Measurements from ENCODE around the gene NCKAP5.

NCKAP5 gene

GRCh38 chr2:132732694-132733093, 835.6 kb downstream of the NCKAP5 start:
- no peaks in the 10 kb centered on the region for H3K4me1 ChIP-seq (ENCODE audit: insufficient read depth, low read length, severe bottlenecking)
- H3K4me3 ChIP-seq (ENCODE audit: low read depth, low read length, poor library complexity, severe bottlenecking): no peak overlapping the region
- no peak overlapping the region for H3K9ac ChIP-seq (ENCODE audit: low read length)
- H3K27me3 ChIP-seq (ENCODE audit: insufficient read depth, low read length): no peaks in the 10 kb centered on the region
- no peak overlapping the region for H3K27ac ChIP-seq (ENCODE audit: low read depth, low read length, poor library complexity, severe bottlenecking)
- no peaks in the 10 kb centered on the region for H3K36me3 ChIP-seq (ENCODE audit: insufficient read depth, low read length)
- H3K9me3 ChIP-seq (ENCODE audit: low read length): no peaks in the 10 kb centered on the region
- H3K79me2 ChIP-seq (ENCODE audit: insufficient read depth, low read length): no peaks in the 10 kb centered on the region
- no peak overlapping the region for H3K4me2 ChIP-seq (ENCODE audit: low read length)
- H4K20me1 ChIP-seq (ENCODE audit: insufficient read depth, low read length): no peaks in the 10 kb centered on the region
- no peaks in the 10 kb centered on the region for H3F3A ChIP-seq (ENCODE audit: insufficient read depth, low read length)
- no peak overlapping the region for H2AFZ ChIP-seq (ENCODE audit: low read length)
- TF ChIP-seq EZH2 (IDR thresholded peaks at IDR 0.05; ENCODE audit: borderline replicate concordance, low read length): no peak
- no peaks in the 10 kb centered on the region for H3K9me2 ChIP-seq (ENCODE audit: low read depth, low read length)

GRCh38 chr2:132731441-132731840, 836.8 kb downstream of the NCKAP5 start:
- H3K4me2 ChIP-seq (ENCODE audit: low read length): no peak overlapping the region
- no peaks in the 10 kb centered on the region for H3K9me2 ChIP-seq (ENCODE audit: low read depth, low read length)
- no peaks in the 10 kb centered on the region for H3F3A ChIP-seq (ENCODE audit: insufficient read depth, low read length)
- no peak for TF ChIP-seq EZH2 (IDR thresholded peaks at IDR 0.05; ENCODE audit: borderline replicate concordance, low read length)
- no peak for TF ChIP-seq CTCF (IDR thresholded peaks at IDR 0.05; ENCODE audit: low read length)
- no peaks in the 10 kb centered on the region for H3K27me3 ChIP-seq (ENCODE audit: insufficient read depth, low read length)
- H3K79me2 ChIP-seq (ENCODE audit: insufficient read depth, low read length): no peaks in the 10 kb centered on the region
- no peaks in the 10 kb centered on the region for H3K4me1 ChIP-seq (ENCODE audit: insufficient read depth, low read length, severe bottlenecking)
- H3K9ac ChIP-seq (ENCODE audit: low read length): no peak overlapping the region
- no peak overlapping the region for H3K4me3 ChIP-seq (ENCODE audit: low read depth, low read length, poor library complexity, severe bottlenecking)
- H3K36me3 ChIP-seq (ENCODE audit: insufficient read depth, low read length): no peaks in the 10 kb centered on the region
- no peaks in the 10 kb centered on the region for H4K20me1 ChIP-seq (ENCODE audit: insufficient read depth, low read length)
- H3K9me3 ChIP-seq (ENCODE audit: low read length): no peaks in the 10 kb centered on the region
- no peak overlapping the region for H3K27ac ChIP-seq (ENCODE audit: low read depth, low read length, poor library complexity, severe bottlenecking)
- no peak overlapping the region for H2AFZ ChIP-seq (ENCODE audit: low read length)

GRCh38 chr2:132730611-132731010, 837.7 kb downstream of the NCKAP5 start:
- no peak overlapping the region for H3K27ac ChIP-seq (ENCODE audit: low read depth, low read length, poor library complexity, severe bottlenecking)
- no peak overlapping the region for H3K4me2 ChIP-seq (ENCODE audit: low read length)
- H3F3A ChIP-seq (ENCODE audit: insufficient read depth, low read length): no peaks in the 10 kb centered on the region
- no peaks in the 10 kb centered on the region for H4K20me1 ChIP-seq (ENCODE audit: insufficient read depth, low read length)
- no peaks in the 10 kb centered on the region for H3K9me2 ChIP-seq (ENCODE audit: low read depth, low read length)
- H3K4me3 ChIP-seq (ENCODE audit: low read depth, low read length, poor library complexity, severe bottlenecking): no peak overlapping the region
- no peaks in the 10 kb centered on the region for H3K79me2 ChIP-seq (ENCODE audit: insufficient read depth, low read length)
- H3K4me1 ChIP-seq (ENCODE audit: insufficient read depth, low read length, severe bottlenecking): no peaks in the 10 kb centered on the region
- H3K27me3 ChIP-seq (ENCODE audit: insufficient read depth, low read length): no peaks in the 10 kb centered on the region
- TF ChIP-seq CTCF (IDR thresholded peaks at IDR 0.05; ENCODE audit: low read length): no peak
- TF ChIP-seq EZH2 (IDR thresholded peaks at IDR 0.05; ENCODE audit: borderline replicate concordance, low read length): no peak
- no peak overlapping the region for H2AFZ ChIP-seq (ENCODE audit: low read length)
- no peaks in the 10 kb centered on the region for H3K9me3 ChIP-seq (ENCODE audit: low read length)
- H3K9ac ChIP-seq (ENCODE audit: low read length): no peak overlapping the region
- no peaks in the 10 kb centered on the region for H3K36me3 ChIP-seq (ENCODE audit: insufficient read depth, low read length)

- H3K9me3 ChIP-seq (ENCODE audit: low read length): no peaks in the 10 kb centered on the region
- H3K27ac ChIP-seq (ENCODE audit: low read depth, low read length, poor library complexity, severe bottlenecking): no peak overlapping the region
- no peaks in the 10 kb centered on the region for H3K4me1 ChIP-seq (ENCODE audit: insufficient read depth, low read length, severe bottlenecking)
- TF ChIP-seq CTCF (IDR thresholded peaks at IDR 0.05; ENCODE audit: low read length) (no peak), EZH2 (IDR thresholded peaks at IDR 0.05; ENCODE audit: borderline replicate concordance, low read length) (no peak)
- no peaks in the 10 kb centered on the region for H3K36me3 ChIP-seq (ENCODE audit: insufficient read depth, low read length)
- H3K4me3 ChIP-seq (ENCODE audit: low read depth, low read length, poor library complexity, severe bottlenecking): no peak overlapping the region
- no peaks in the 10 kb centered on the region for H3K79me2 ChIP-seq (ENCODE audit: insufficient read depth, low read length)
- H4K20me1 ChIP-seq (ENCODE audit: insufficient read depth, low read length): no peaks in the 10 kb centered on the region
- H3K4me2 ChIP-seq (ENCODE audit: low read length): no peak overlapping the region
- no peak overlapping the region for H2AFZ ChIP-seq (ENCODE audit: low read length)
- H3K27me3 ChIP-seq (ENCODE audit: insufficient read depth, low read length): no peaks in the 10 kb centered on the region
- no peaks in the 10 kb centered on the region for H3F3A ChIP-seq (ENCODE audit: insufficient read depth, low read length)
- no peak overlapping the region for H3K9ac ChIP-seq (ENCODE audit: low read length)
- no peaks in the 10 kb centered on the region for H3K9me2 ChIP-seq (ENCODE audit: low read depth, low read length)
Measured at GRCh38 chr2:132729522-132729921, 838.7 kb downstream of the NCKAP5 start.
